NCI-H2107 (cell line): ENCODE results near the gene INS.

ENCODE experiments used
- DNase-seq: peaks from one replicate; lab custom pipeline; 2025; lab: John Stamatoyannopoulos, UW

INS gene

GRCh38 chr11:2114430-2115241 lies 46.4 kb downstream of the INS start:
- DNase-seq: no peak

- no peak for DNase-seq
These were observed 47.2 kb downstream of the INS start for GRCh38 chr11:2113776-2114175.

DNA sequence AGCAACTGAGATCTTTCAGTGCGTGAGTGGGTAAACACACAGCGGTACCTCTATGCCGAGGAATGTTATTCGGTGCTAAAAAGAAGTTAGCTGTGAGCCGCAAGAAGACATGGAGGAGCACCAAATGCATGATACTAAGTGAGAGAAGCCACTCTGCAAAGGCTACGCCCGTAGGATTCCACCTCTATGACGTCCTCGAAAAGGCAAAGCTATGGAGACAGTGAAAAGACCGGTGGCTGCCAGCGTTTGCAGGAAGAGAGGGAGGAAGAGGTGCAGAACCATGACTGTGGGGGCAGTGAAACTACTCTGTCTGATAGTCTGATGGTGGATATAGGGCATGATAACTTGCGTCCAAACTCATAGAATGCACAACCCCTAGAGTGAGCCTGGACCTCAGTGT lies 50.5 kb downstream of the INS start:
- no peak for DNase-seq
